Measurements from ENCODE around the gene OLFML2B.

Gene OLFML2B

GRCh38 chr1:161956097-161956496, 67.6 kb downstream of the OLFML2B start:
- DNase-seq (ENCODE audit: extremely low spot score), result no peak
- POLR2A ChIA-PET, result no interaction called here
- CTCF ChIA-PET, result no interaction called here
- TF ChIP-seq FOXM1 (IDR thresholded peaks at IDR 0.05; ENCODE audit: borderline replicate concordance) (no peak), SP1 (IDR thresholded peaks at IDR 0.05) (no peak), HDGF (IDR thresholded peaks at IDR 0.05; ENCODE audit: borderline replicate concordance) (no peak), LEF1 (IDR thresholded peaks at IDR 0.05; ENCODE audit: borderline replicate concordance) (no peak), L3MBTL2 (conservative IDR thresholded peaks at IDR 0.05) (no peak), ZNF384 (IDR thresholded peaks at IDR 0.05) (no peak), FOXA1 (IDR thresholded peaks at IDR 0.05) (no peak), CTBP1 (IDR thresholded peaks at IDR 0.05; ENCODE audit: borderline replicate concordance) (no peak)

GRCh38 chr1:161955606-161956005, 68.1 kb downstream of the OLFML2B start:
- no peak for DNase-seq (ENCODE audit: extremely low spot score)
- ChIA-PET POLR2A (no interaction called here), CTCF (no interaction called here)

GRCh38 chr1:161954466-161954865, 69.2 kb downstream of the OLFML2B start:
- POLR2A ChIA-PET, result no interaction called here
- CTCF ChIA-PET, result interaction anchor here (1.0 kb wide), 1 partner anchor 82 kb away, joined by 3 read pairs; no protein-coding TSS in a partner anchor
- DNase-seq (ENCODE audit: extremely low spot score), result no peak
- no peak for TF ChIP-seq BHLHE40 (IDR thresholded peaks at IDR 0.05; ENCODE audit: borderline replicate concordance)
- no peak for TF ChIP-seq FOXK2 (IDR thresholded peaks at IDR 0.05)
- TF ChIP-seq NFRKB (IDR thresholded peaks at IDR 0.05), result no peak

More at GRCh38 chr1:161955606-161956005, 68.1 kb downstream of the OLFML2B start:
- TF ChIP-seq ARNT (IDR thresholded peaks at IDR 0.05) (no peak), ELF4 (IDR thresholded peaks at IDR 0.05) (no peak), SP1 (IDR thresholded peaks at IDR 0.05) (no peak), FOXM1 (IDR thresholded peaks at IDR 0.05; ENCODE audit: borderline replicate concordance) (no peak)

GRCh38 chr1:161954050-161954449, 69.6 kb downstream of the OLFML2B start:
- POLR2A ChIA-PET, result no interaction called here
- no peak for DNase-seq (ENCODE audit: extremely low spot score)

GRCh38 chr1:161953256-161953920, 70.3 kb downstream of the OLFML2B start:
- ChIA-PET POLR2A (no interaction called here), CTCF (no interaction called here)

More at GRCh38 chr1:161954050-161954449, 69.6 kb downstream of the OLFML2B start:
- TF ChIP-seq LEF1 (IDR thresholded peaks at IDR 0.05; ENCODE audit: borderline replicate concordance) (no peak), NFRKB (IDR thresholded peaks at IDR 0.05) (no peak), BHLHE40 (IDR thresholded peaks at IDR 0.05; ENCODE audit: borderline replicate concordance) (no peak), PKNOX1 (IDR thresholded peaks at IDR 0.05) (no peak), CTBP1 (IDR thresholded peaks at IDR 0.05; ENCODE audit: borderline replicate concordance) (no peak), L3MBTL2 (conservative IDR thresholded peaks at IDR 0.05) (no peak), ELF4 (IDR thresholded peaks at IDR 0.05) (no peak), SP1 (IDR thresholded peaks at IDR 0.05) (no peak), FOXK2 (IDR thresholded peaks at IDR 0.05) (no peak), ZNF384 (IDR thresholded peaks at IDR 0.05) (no peak), FOXM1 (IDR thresholded peaks at IDR 0.05; ENCODE audit: borderline replicate concordance) (no peak)
- CTCF ChIA-PET, result no interaction called here

GRCh38 chr1:161952607-161953172, 71.0 kb downstream of the OLFML2B start:
- no peak for TF ChIP-seq ARNT (IDR thresholded peaks at IDR 0.05)
- no peak for TF ChIP-seq CTBP1 (IDR thresholded peaks at IDR 0.05; ENCODE audit: borderline replicate concordance)
- no peak for TF ChIP-seq TARDBP (IDR thresholded peaks at IDR 0.05)
- TF ChIP-seq L3MBTL2 (conservative IDR thresholded peaks at IDR 0.05), result no peak
- TF ChIP-seq LEF1 (IDR thresholded peaks at IDR 0.05; ENCODE audit: borderline replicate concordance), result no peak
- no peak for TF ChIP-seq ZNF384 (IDR thresholded peaks at IDR 0.05)
- TF ChIP-seq FOXA1 (IDR thresholded peaks at IDR 0.05), result no peak
- TF ChIP-seq ELF4 (IDR thresholded peaks at IDR 0.05), result no peak
- no peak for TF ChIP-seq FOXK2 (IDR thresholded peaks at IDR 0.05)
- TF ChIP-seq NFRKB (IDR thresholded peaks at IDR 0.05), result no peak
- TF ChIP-seq HDGF (IDR thresholded peaks at IDR 0.05; ENCODE audit: borderline replicate concordance), result no peak
- TF ChIP-seq BHLHE40 (IDR thresholded peaks at IDR 0.05; ENCODE audit: borderline replicate concordance), result no peak
- TF ChIP-seq FOXM1 (IDR thresholded peaks at IDR 0.05; ENCODE audit: borderline replicate concordance), result no peak
- no peak for TF ChIP-seq SUZ12 (IDR thresholded peaks at IDR 0.05)
- no peak for TF ChIP-seq PKNOX1 (IDR thresholded peaks at IDR 0.05)
- TF ChIP-seq SP1 (IDR thresholded peaks at IDR 0.05), result no peak
- ChIA-PET CTCF (no interaction called here), POLR2A (no interaction called here)
- no peak for DNase-seq (ENCODE audit: extremely low spot score)

More at GRCh38 chr1:161953256-161953920, 70.3 kb downstream of the OLFML2B start:
- TF ChIP-seq TARDBP (IDR thresholded peaks at IDR 0.05), result no peak
- no peak for TF ChIP-seq ZNF384 (IDR thresholded peaks at IDR 0.05)
- no peak for TF ChIP-seq L3MBTL2 (conservative IDR thresholded peaks at IDR 0.05)
- TF ChIP-seq BHLHE40 (IDR thresholded peaks at IDR 0.05; ENCODE audit: borderline replicate concordance), result no peak
- no peak for TF ChIP-seq LEF1 (IDR thresholded peaks at IDR 0.05; ENCODE audit: borderline replicate concordance)
- TF ChIP-seq FOXM1 (IDR thresholded peaks at IDR 0.05; ENCODE audit: borderline replicate concordance), result no peak
- TF ChIP-seq FOXK2 (IDR thresholded peaks at IDR 0.05), result no peak
- no peak for DNase-seq (ENCODE audit: extremely low spot score)

GRCh38 chr1:161951646-161952045, 72.0 kb downstream of the OLFML2B start:
- POLR2A ChIA-PET, result no interaction called here
- no peak for DNase-seq (ENCODE audit: extremely low spot score)
- TF ChIP-seq HDGF (IDR thresholded peaks at IDR 0.05; ENCODE audit: borderline replicate concordance) (no peak), FOXM1 (IDR thresholded peaks at IDR 0.05; ENCODE audit: borderline replicate concordance) (no peak), FOXK2 (IDR thresholded peaks at IDR 0.05) (no peak), PKNOX1 (IDR thresholded peaks at IDR 0.05) (no peak), ZNF384 (IDR thresholded peaks at IDR 0.05) (no peak), BHLHE40 (IDR thresholded peaks at IDR 0.05; ENCODE audit: borderline replicate concordance) (no peak), LEF1 (IDR thresholded peaks at IDR 0.05; ENCODE audit: borderline replicate concordance) (no peak), L3MBTL2 (conservative IDR thresholded peaks at IDR 0.05) (no peak), SP1 (IDR thresholded peaks at IDR 0.05) (no peak), FOXA1 (IDR thresholded peaks at IDR 0.05) (no peak), ARNT (IDR thresholded peaks at IDR 0.05) (no peak), NFRKB (IDR thresholded peaks at IDR 0.05) (no peak), SUZ12 (IDR thresholded peaks at IDR 0.05) (no peak)
- CTCF ChIA-PET, result no interaction called here

All from HEK293T (cell line).